ENCODE results near the gene GZMM. TPM values are rescaled to one million over a fixed set of nuclear protein-coding genes. Genes with fewer than 3 reads are reported as not detected.
A peak's percentile ranks its signal among the peaks of the same experiment; 100 is the strongest.

GZMM gene
- total and polyA plus RNA-seq, 2 of the 13 experiments (the other 11 are each of a cell fraction or from before 2014, with no cell fraction given): 0.07 TPM; not detected in 1

DNA sequence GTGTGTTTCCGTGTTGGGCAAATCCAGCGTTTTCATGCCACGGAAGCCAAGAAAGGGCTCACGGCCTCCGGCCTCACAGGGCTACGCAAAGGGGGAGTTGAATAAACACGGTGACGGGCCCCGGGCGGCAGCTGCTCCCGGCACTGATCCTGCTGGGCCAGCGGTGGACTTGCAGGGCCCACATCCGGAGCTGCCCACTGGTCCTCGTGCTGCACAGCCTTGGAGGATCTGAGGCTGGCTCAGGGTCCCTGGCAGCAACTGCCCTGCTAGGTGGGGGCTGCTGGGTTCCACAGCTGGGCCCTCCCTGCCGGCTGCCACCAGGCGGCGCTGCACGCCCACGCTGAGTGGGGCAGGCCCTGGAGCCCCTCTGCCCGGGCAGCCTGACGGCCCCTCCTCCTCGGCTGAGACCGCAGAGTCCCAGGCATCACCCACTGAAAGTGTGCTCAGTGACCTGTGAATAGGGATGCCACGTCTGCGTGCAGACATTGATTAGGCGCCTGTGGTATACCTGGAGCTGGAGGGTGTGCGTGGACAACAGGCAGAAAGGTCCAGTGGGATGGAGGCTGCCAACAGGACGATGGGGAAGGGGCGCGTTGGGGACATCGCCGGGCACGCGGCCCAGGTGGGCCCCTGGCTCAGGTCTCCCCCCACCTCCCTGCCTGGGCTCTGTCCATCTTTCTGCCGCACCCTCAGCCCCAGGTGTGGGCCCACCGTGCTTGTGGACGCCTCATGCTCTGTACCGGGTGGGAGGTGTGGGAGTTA, 40.6 kb downstream of the GZMM start (continued):
- TF ChIP-seq BCL3 (CRISPR knock-in tag; IDR thresholded peaks at IDR 0.05) (peak; percentile 60; the same call in 1 of the 2 replicates), ZFY (CRISPR knock-in tag; IDR thresholded peaks at IDR 0.05) (peak; percentile 52; the same call in 1 of the 2 replicates), KDM3A (CRISPR knock-in tag; IDR thresholded peaks at IDR 0.05; ENCODE audit: low read depth) (peak; percentile 25; the same call in 1 of the 2 replicates), LCORL (IDR thresholded peaks at IDR 0.05) (no peak), LCORL (CRISPR knock-in tag; IDR thresholded peaks at IDR 0.05) (peak; percentile 81), SSRP1 (CRISPR knock-in tag; IDR thresholded peaks at IDR 0.05) (peak; percentile 71; the same call in 1 of the 2 replicates), FOXP4 (CRISPR knock-in tag; IDR thresholded peaks at IDR 0.05) (0 out of 2 replicates have a peak, but pooled peaks have one; percentile 7), ZNF567 (CRISPR knock-in tag; IDR thresholded peaks at IDR 0.05; ENCODE audit: borderline replicate concordance) (peak; percentile 84; the same call in 1 of the 2 replicates), HMGA1 (CRISPR knock-in tag; conservative IDR thresholded peaks at IDR 0.05) (no peak), ZNF816 (CRISPR knock-in tag; IDR thresholded peaks at IDR 0.05; ENCODE audit: borderline replicate concordance) (peak; percentile 86; the same call in 1 of the 2 replicates), RAD51 (IDR thresholded peaks at IDR 0.05; ENCODE audit: borderline replicate concordance) (no peak), FOXJ3 (CRISPR knock-in tag; IDR thresholded peaks at IDR 0.05; ENCODE audit: borderline replicate concordance) (peak; percentile 53; the same call in 1 of the 2 replicates), ZNF350 (CRISPR knock-in tag; IDR thresholded peaks at IDR 0.05; ENCODE audit: borderline replicate concordance, low read depth) (peak; percentile 32; the same call in 1 of the 2 replicates), ZNF615 (CRISPR knock-in tag; IDR thresholded peaks at IDR 0.05; ENCODE audit: borderline replicate concordance) (no peak)
- TF ChIP-seq, protein P1, sequence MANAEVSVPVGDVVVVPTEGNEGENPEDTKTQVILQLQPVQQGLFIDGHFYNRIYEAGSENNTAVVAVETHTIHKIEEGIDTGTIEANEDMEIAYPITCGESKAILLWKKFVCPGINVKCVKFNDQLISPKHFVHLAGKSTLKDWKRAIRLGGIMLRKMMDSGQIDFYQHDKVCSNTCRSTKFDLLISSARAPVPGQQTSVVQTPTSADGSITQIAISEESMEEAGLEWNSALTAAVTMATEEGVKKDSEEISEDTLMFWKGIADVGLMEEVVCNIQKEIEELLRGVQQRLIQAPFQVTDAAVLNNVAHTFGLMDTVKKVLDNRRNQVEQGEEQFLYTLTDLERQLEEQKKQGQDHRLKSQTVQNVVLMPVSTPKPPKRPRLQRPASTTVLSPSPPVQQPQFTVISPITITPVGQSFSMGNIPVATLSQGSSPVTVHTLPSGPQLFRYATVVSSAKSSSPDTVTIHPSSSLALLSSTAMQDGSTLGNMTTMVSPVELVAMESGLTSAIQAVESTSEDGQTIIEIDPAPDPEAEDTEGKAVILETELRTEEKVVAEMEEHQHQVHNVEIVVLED (CRISPR knock-in tag; IDR thresholded peaks at IDR 0.05; ENCODE audit: borderline replicate concordance): peak; percentile 59; the same call in 1 of the 2 replicates
- TF ChIP-seq, protein P2, sequence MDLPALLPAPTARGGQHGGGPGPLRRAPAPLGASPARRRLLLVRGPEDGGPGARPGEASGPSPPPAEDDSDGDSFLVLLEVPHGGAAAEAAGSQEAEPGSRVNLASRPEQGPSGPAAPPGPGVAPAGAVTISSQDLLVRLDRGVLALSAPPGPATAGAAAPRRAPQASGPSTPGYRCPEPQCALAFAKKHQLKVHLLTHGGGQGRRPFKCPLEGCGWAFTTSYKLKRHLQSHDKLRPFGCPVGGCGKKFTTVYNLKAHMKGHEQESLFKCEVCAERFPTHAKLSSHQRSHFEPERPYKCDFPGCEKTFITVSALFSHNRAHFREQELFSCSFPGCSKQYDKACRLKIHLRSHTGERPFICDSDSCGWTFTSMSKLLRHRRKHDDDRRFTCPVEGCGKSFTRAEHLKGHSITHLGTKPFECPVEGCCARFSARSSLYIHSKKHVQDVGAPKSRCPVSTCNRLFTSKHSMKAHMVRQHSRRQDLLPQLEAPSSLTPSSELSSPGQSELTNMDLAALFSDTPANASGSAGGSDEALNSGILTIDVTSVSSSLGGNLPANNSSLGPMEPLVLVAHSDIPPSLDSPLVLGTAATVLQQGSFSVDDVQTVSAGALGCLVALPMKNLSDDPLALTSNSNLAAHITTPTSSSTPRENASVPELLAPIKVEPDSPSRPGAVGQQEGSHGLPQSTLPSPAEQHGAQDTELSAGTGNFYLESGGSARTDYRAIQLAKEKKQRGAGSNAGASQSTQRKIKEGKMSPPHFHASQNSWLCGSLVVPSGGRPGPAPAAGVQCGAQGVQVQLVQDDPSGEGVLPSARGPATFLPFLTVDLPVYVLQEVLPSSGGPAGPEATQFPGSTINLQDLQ (CRISPR knock-in tag; IDR thresholded peaks at IDR 0.05): peak; percentile 55; the same call in 1 of the 2 replicates

Measured in HepG2 (cell line).